Measurements from ENCODE around the gene C15orf61. TPM values are rescaled to one million over a fixed set of nuclear protein-coding genes. Genes with fewer than 3 reads are reported as not detected.

The C15orf61 gene
- total RNA-seq, 2 experiments from 2014 or later = 5.4 to 5.7 TPM

- ChIA-PET CTCF (no interaction called here), POLR2A (no interaction called here)
- DNase-seq = no peak
- no peaks in the 10 kb centered on the region for H3K9me3 Mint-ChIP-seq (ENCODE audit: insufficient read depth)
- H3K4me3 Mint-ChIP-seq = no peak overlapping the region
- no peaks in the 10 kb centered on the region for H3K4me1 Mint-ChIP-seq (ENCODE audit: low read depth)
- ATAC-seq = no peak
- peaks cover under 1% of the 10 kb centered on the region for H3K36me3 Mint-ChIP-seq (ENCODE audit: low read depth)
- no peaks in the 10 kb centered on the region for H3K27me3 Mint-ChIP-seq (ENCODE audit: low read depth)
- H3K27ac Mint-ChIP-seq = no peak overlapping the region
These were observed 54.1 kb downstream of the C15orf61 start for GRCh38 chr15:67575039-67575502.

DNA sequence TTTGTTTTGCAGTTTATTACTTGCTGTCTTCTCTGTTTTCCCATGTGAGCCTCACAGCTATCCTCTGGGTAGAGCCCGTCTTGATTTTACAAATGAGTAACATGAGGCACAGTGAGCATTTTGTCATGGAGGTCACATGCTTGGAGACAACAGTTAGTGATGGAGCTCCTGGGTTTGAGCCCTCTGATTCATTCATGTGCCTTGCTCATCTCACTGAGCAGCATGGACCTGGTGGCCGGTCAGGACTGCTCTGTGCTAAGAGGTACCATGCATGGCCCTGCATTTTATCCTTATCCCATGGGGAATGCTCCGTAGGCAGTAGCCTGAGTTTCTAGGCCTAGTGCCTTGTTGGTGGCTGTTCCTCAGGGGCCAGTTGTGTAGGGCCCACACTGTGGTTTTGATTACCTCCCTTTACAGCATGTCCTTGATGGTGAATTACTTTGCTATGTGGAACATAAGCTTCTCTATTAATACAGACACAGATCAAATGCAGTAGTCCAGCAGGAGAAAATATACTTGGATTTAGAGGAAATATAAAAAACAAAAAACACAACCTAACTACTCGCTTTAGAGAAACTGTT is 57.2 kb downstream of the C15orf61 start:
- Mint-ChIP-seq H3K36me3 (ENCODE audit: low read depth) (peaks cover 2% of the 10 kb centered on the region), H3K27me3 (ENCODE audit: low read depth) (no peaks in the 10 kb centered on the region), H3K27ac (no peak overlapping the region), H3K4me3 (no peak overlapping the region), H3K4me1 (ENCODE audit: low read depth) (no peaks in the 10 kb centered on the region), H3K9me3 (ENCODE audit: insufficient read depth) (no peaks in the 10 kb centered on the region)
- CTCF ChIA-PET = interaction anchor here (1.2 kb wide), 1 partner anchor 8 kb away, joined by 3 read pairs; no protein-coding TSS in a partner anchor
- DNase-seq (no peak), ATAC-seq (no peak)
- POLR2A ChIA-PET = no interaction called here

GRCh38 chr15:67579164-67579563 is 58.2 kb downstream of the C15orf61 start:
- Mint-ChIP-seq H3K27ac (no peak overlapping the region), H3K36me3 (ENCODE audit: low read depth) (peaks cover 2% of the 10 kb centered on the region), H3K4me3 (no peak overlapping the region), H3K9me3 (ENCODE audit: insufficient read depth) (no peaks in the 10 kb centered on the region), H3K27me3 (ENCODE audit: low read depth) (no peaks in the 10 kb centered on the region), H3K4me1 (ENCODE audit: low read depth) (no peaks in the 10 kb centered on the region)
- CTCF ChIA-PET = no interaction called here
- ATAC-seq (no peak), DNase-seq (no peak)
- POLR2A ChIA-PET = no interaction called here

Other genes starting within 250 kb of the C15orf61 start
- 10 to 100 TPM; 18.3 to 20.9 TPM for gene MAP2K5, start 21.6 kb downstream of the C15orf61 start, total RNA-seq